Activated B cell treated with CpG ODN at 0.5 μM for 24 hours (primary cell): ENCODE data around the gene TENM4. TPM values are rescaled to one million over a fixed set of nuclear protein-coding genes. Genes with fewer than 3 reads are reported as not detected.

Experiments used
- ATAC-seq: fragments of 200-7000 bp; cut with Tn5 transposase; one replicate; pipeline ENCODE4 v1.10.0; 2021; ENCODE audit warnings: low read depth, mild to moderate bottlenecking, moderate library complexity
- CTCF ChIA-PET: fragments of 350-600 bp; sonication (Branson Sonifier 250); formaldehyde crosslinking; loops from one replicate; lab custom pipeline; 2021; ENCODE audit warnings: antibody characterized with exemption; lab: Charles Lee
- POLR2A ChIA-PET: fragments of 350-600 bp; sonication (Branson Sonifier 250); formaldehyde crosslinking; loops from one replicate; lab custom pipeline; 2021; ENCODE audit warnings: antibody characterized with exemption; lab: Charles Lee
- DNase-seq: peaks from one replicate; pipeline ENCODE4 v3.0.0; 2022
- H3K27ac Mint-ChIP-seq: one replicate; pipeline ENCODE4 v1.8.0; 2020; ENCODE audit warnings: mixed read lengths
- H3K27me3 Mint-ChIP-seq: one replicate; pipeline ENCODE4 v1.8.0; 2021; ENCODE audit warnings: mixed read lengths
- H3K36me3 Mint-ChIP-seq: one replicate; pipeline ENCODE4 v1.8.0; 2021; ENCODE audit warnings: low read depth, mixed read lengths
- H3K4me1 Mint-ChIP-seq: one replicate; pipeline ENCODE4 v1.8.0; 2021; ENCODE audit warnings: mixed read lengths
- H3K4me3 Mint-ChIP-seq: one replicate; pipeline ENCODE4 v1.8.0; 2020; ENCODE audit warnings: mild to moderate bottlenecking, mixed read lengths
- H3K9me3 Mint-ChIP-seq: one replicate; pipeline ENCODE4 v1.8.0; 2020; ENCODE audit warnings: mixed read lengths
- CTCF ChIP-seq: fragments of 200-600 bp; IDR thresholded peaks from one replicate; pipeline ENCODE4 v1.8.0; 2022; ENCODE audit warnings: antibody characterized with exemption, mild to moderate bottlenecking
- intact Hi-C: fragments of 100-400 bp; cut with micrococcal nuclease; formaldehyde crosslinking; loops from one replicate; pipeline ENCODE4 v1.15.1; 2024
- total RNA-seq: library from RNA; stranded (reverse); gene quantifications from 2 replicates; pipeline ENCODE4 v1.2.3, GENCODE V29; 2022

Gene TENM4
- total RNA-seq, 1 donor from 2014 or later, result 2.4 TPM

DNA sequence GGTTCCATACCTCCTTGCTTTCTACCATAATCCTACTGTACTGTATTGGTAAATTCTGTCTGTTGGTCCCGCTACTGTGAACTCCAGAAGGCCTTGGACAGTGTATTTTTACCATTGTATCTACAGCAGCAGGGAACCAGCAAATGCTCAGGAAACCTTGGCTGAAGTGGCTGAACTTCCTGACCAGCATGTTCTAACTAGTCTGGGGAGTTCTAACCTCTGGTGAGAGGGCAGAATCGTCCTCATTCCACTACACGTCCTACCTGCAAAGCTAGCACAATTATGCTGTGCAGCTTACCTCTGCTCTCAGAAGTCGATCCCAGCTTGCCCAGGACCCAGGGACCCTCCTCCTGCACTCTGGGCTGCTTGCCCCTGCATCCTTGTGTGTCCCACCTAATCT is 283.1 kb downstream of the TENM4 start:
- CTCF ChIA-PET, result no interaction called here

DNA sequence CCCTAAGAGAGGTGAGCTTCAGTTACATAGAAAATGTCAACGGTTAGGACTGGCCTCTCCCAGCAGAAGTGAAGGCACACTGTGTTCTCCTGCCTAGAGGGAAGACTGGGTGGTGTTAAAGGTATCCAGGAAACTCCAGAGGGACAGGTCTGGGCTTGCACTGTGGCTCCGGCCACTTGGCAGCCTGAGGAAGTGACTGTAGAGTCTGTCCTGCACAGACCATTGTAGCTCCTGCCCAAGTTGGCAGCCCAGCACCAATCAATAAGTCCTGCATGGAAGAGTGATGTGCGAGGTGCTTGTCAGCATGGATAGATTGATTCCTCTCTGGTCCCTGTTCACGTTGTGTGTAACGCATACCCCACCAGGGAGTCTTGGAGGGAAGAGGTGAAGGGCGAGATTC is 284.8 kb downstream of the TENM4 start:
- no peak for TF ChIP-seq CTCF
- Mint-ChIP-seq H3K4me3 (no peak overlapping the region), H3K36me3 (no peaks in the 10 kb centered on the region), H3K9me3 (no peaks in the 10 kb centered on the region), H3K27ac (no peak overlapping the region), H3K4me1 (no peaks in the 10 kb centered on the region), H3K27me3 (no peaks in the 10 kb centered on the region)
- no peak for ATAC-seq
- intact Hi-C loops, result no loop called here
- no peak for DNase-seq
- CTCF ChIA-PET, result no interaction called here
- POLR2A ChIA-PET, result no interaction called here

More for the DNA sequence above, 283.1 kb downstream of the TENM4 start:
- POLR2A ChIA-PET, result no interaction called here
- no peaks in the 10 kb centered on the region for H3K4me1 Mint-ChIP-seq
- H3K4me3 Mint-ChIP-seq, result no peak overlapping the region
- ATAC-seq (no peak), DNase-seq (no peak)
- no peaks in the 10 kb centered on the region for H3K27me3 Mint-ChIP-seq
- no peaks in the 10 kb centered on the region for H3K9me3 Mint-ChIP-seq
- no peak overlapping the region for H3K27ac Mint-ChIP-seq
- intact Hi-C loops, result no loop called here
- TF ChIP-seq CTCF, result no peak
- no peaks in the 10 kb centered on the region for H3K36me3 Mint-ChIP-seq

- TF ChIP-seq CTCF, result no peak
- ChIA-PET CTCF (no interaction called here), POLR2A (no interaction called here)
- no peak overlapping the region for H3K27ac Mint-ChIP-seq
- intact Hi-C loops, result no loop called here
- H3K4me3 Mint-ChIP-seq, result no peak overlapping the region
- ATAC-seq (no peak), DNase-seq (no peak)
- H3K36me3 Mint-ChIP-seq, result no peaks in the 10 kb centered on the region
- H3K27me3 Mint-ChIP-seq, result no peaks in the 10 kb centered on the region
- no peaks in the 10 kb centered on the region for H3K9me3 Mint-ChIP-seq
- H3K4me1 Mint-ChIP-seq, result no peaks in the 10 kb centered on the region
Measured at GRCh38 chr11:79155237-79155636, 285.6 kb downstream of the TENM4 start.

- H3K4me3 Mint-ChIP-seq, result no peak overlapping the region
- no peaks in the 10 kb centered on the region for H3K36me3 Mint-ChIP-seq
- ATAC-seq (no peak), DNase-seq (no peak)
- POLR2A ChIA-PET, result no interaction called here
- no peaks in the 10 kb centered on the region for H3K9me3 Mint-ChIP-seq
- intact Hi-C loops, result no loop called here
- CTCF ChIA-PET, result no interaction called here
- H3K4me1 Mint-ChIP-seq, result no peaks in the 10 kb centered on the region
- no peaks in the 10 kb centered on the region for H3K27me3 Mint-ChIP-seq
- no peak overlapping the region for H3K27ac Mint-ChIP-seq
- no peak for TF ChIP-seq CTCF
Measured at GRCh38 chr11:79152511-79152910, 288.3 kb downstream of the TENM4 start.

DNA sequence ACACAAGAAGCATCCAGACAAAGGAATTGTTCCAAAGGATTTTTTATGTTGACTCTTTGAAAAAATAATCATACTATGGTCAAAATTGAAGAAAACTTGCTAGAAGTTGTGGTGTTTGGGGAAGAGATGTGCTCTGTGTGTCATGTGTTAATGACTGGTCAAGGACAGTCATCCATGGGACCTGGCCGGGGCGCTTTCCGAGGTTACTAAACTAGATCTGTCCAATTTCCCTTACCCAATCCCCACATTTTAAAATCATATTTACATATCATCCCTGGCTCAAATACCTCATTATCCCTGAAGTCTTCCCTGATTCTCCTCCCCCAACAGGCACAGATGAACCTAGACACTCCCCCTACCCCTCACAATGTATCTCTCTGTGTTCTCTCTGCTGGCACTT is 289.4 kb downstream of the TENM4 start:
- Mint-ChIP-seq H3K27ac (no peak overlapping the region), H3K4me3 (no peak overlapping the region), H3K9me3 (no peaks in the 10 kb centered on the region), H3K36me3 (no peaks in the 10 kb centered on the region), H3K4me1 (no peaks in the 10 kb centered on the region), H3K27me3 (no peaks in the 10 kb centered on the region)
- TF ChIP-seq CTCF, result no peak
- ChIA-PET CTCF (no interaction called here), POLR2A (no interaction called here)
- intact Hi-C loops, result no loop called here
- ATAC-seq (no peak), DNase-seq (no peak)
